ENCODE data around the gene AEBP2. TPM values are rescaled to one million over a fixed set of nuclear protein-coding genes. Genes with fewer than 3 reads are reported as not detected.

The AEBP2 gene
- total and polyA plus RNA-seq, 2 donors (not counting 3 experiments of a cell fraction or from before 2014, with no cell fraction given), result 8.8 to 42.2 TPM

DNA sequence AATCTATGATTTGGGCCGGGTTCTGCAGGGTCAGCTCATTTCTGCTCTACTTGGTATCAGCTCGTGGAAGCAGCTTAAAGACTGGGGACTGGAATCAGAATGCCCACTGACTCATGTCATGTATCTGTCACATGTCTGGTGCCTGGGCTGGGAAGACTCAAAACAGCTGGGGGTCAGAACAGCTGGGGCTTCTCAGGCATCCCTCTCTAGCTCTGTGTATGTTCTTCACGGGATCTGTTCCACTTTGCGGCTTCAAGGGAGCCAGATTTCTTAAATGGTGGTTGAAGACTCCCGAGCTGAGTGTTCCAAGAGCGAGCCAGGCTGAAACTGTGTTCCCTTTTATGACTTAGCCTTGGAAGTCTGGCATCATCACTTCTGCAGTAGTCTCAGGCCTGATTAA lies 11.9 kb downstream of the AEBP2 start:
- Histone ChIP-seq H3K4me3 (replicated peaks in 1 of 3; ENCODE audit: insufficient read depth in 1 of 3, low read depth in 1 of 3, low read length in 3 of 3) (no peak overlapping the region), H2AFZ (ENCODE audit: low read depth, low read length) (no peak overlapping the region), H3K79me2 (ENCODE audit: control insufficient read depth, insufficient read depth, low read length) (peaks cover 94% of the 10 kb centered on the region), H3K9me1 (replicated peaks; ENCODE audit: control insufficient read depth, extremely low read depth, insufficient read depth, low read length) (no peaks in the 10 kb centered on the region), H4K20me1 (replicated peaks; ENCODE audit: control insufficient read depth, extremely low read depth, insufficient read depth, low read length) (peaks cover 2% of the 10 kb centered on the region), H3K9ac (replicated peaks; ENCODE audit: extremely low read depth, insufficient read depth, low read length) (no peak overlapping the region), H3K4me1 (ENCODE audit: control insufficient read depth, extremely low read depth, insufficient read depth, low read length) (no peaks in the 10 kb centered on the region), H3K9me3 (replicated peaks; ENCODE audit: control insufficient read depth, insufficient read depth, low read length) (no peaks in the 10 kb centered on the region), H3K27me3 (ENCODE audit: control insufficient read depth in 2 of 2, insufficient read depth in 2 of 2, low read length in 2 of 2) (no peaks in the 10 kb centered on the region), H3K4me2 (ENCODE audit: insufficient read depth, low read length) (no peak overlapping the region), H3K27ac (ENCODE audit: insufficient read depth, low read depth, low read length) (no peak overlapping the region), H3K36me3 (ENCODE audit: control insufficient read depth in 2 of 2, extremely low read depth in 1 of 2, insufficient read depth in 2 of 2, low read length in 2 of 2) (no peaks in the 10 kb centered on the region)
- FAIRE-seq (no peak), DNase-seq (ENCODE audit: low read depth, low spot score) (no peak)
- ChIA-PET CTCF (interaction anchor here (1.0 to 1.1 kb wide), 2 partner anchors 11 to 121 kb away, joined by 3 to 4 read pairs; no protein-coding TSS in a partner anchor), POLR2A (no interaction called here)
- intact Hi-C loops (cut with micrococcal nuclease), result no loop called here
- BruUV-seq (replicated peaks), result no TSS peak
- TF ChIP-seq POLR2AphosphoS5 (IDR thresholded peaks at IDR 0.05; ENCODE audit: insufficient read depth, low read depth, low read length) (no peak), EZH2 (IDR thresholded peaks at IDR 0.05; ENCODE audit: borderline replicate concordance, low read depth, low read length, severe bottlenecking) (no peak), FOS (IDR thresholded peaks at IDR 0.05; ENCODE audit: borderline replicate concordance, insufficient read depth, low read length) (no peak), GATA2 (IDR thresholded peaks at IDR 0.05; ENCODE audit: insufficient read depth, insufficient read length, low read depth, low read length) (no peak), POLR2A (IDR thresholded peaks at IDR 0.05; ENCODE audit: low read depth, low read length) (no peak), JUN (IDR thresholded peaks at IDR 0.05; ENCODE audit: borderline replicate concordance, insufficient read depth, insufficient read length, low read depth) (no peak), MYC (IDR thresholded peaks at IDR 0.05; ENCODE audit: low read depth, low read length) (no peak)
- TF ChIP-seq, protein P1, sequence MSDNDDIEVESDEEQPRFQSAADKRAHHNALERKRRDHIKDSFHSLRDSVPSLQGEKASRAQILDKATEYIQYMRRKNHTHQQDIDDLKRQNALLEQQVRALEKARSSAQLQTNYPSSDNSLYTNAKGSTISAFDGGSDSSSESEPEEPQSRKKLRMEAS (IDR thresholded peaks at IDR 0.05; ENCODE audit: insufficient read depth, insufficient read length), result no peak
- TF ChIP-seq, protein P2, sequence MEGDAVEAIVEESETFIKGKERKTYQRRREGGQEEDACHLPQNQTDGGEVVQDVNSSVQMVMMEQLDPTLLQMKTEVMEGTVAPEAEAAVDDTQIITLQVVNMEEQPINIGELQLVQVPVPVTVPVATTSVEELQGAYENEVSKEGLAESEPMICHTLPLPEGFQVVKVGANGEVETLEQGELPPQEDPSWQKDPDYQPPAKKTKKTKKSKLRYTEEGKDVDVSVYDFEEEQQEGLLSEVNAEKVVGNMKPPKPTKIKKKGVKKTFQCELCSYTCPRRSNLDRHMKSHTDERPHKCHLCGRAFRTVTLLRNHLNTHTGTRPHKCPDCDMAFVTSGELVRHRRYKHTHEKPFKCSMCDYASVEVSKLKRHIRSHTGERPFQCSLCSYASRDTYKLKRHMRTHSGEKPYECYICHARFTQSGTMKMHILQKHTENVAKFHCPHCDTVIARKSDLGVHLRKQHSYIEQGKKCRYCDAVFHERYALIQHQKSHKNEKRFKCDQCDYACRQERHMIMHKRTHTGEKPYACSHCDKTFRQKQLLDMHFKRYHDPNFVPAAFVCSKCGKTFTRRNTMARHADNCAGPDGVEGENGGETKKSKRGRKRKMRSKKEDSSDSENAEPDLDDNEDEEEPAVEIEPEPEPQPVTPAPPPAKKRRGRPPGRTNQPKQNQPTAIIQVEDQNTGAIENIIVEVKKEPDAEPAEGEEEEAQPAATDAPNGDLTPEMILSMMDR (IDR thresholded peaks at IDR 0.05; ENCODE audit: extremely low read depth in 1 of 2, insufficient read depth in 1 of 2, low read depth in 1 of 2, low read length in 2 of 2), result no peak
- dilution Hi-C loops (cut with MboI; ENCODE audit: extremely low pct_ligation_motif_present, low sequenced_read_pairs), result no loop called here

Data from endothelial cell of umbilical vein (primary cell).